Fibroblast of skin of right biceps (primary cell): ENCODE data around the gene TENT4B.
"Not testable (repeated sequence)": the region's sequence is repeated elsewhere in the genome, so short reads cannot be mapped to it uniquely, and the experiment has no call there.

Source experiments
- DNase-seq: peaks from one replicate; pipeline ENCODE4 v3.0.0-alpha.2; 2013

The TENT4B gene

DNA sequence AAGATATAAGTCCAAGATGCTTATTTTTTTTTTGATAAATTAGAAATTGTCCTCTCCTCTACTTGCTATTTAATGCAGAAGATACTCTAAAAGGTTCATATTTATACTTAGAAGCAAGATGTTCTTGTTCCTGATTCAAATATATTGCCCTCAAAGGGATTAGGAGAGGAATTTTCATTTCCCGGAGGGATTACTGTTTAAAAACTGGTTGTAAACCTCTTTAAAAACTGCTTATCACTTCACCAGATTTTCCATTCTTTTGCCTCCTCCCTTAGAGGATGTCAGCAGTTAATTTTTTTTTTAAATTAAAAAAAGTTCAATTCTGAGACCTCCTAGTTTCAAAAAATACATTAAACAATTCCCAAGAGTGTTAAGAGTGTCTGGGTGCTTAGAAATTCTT, 2.8 kb downstream of the TENT4B start:
- DNase-seq = no peak

DNA sequence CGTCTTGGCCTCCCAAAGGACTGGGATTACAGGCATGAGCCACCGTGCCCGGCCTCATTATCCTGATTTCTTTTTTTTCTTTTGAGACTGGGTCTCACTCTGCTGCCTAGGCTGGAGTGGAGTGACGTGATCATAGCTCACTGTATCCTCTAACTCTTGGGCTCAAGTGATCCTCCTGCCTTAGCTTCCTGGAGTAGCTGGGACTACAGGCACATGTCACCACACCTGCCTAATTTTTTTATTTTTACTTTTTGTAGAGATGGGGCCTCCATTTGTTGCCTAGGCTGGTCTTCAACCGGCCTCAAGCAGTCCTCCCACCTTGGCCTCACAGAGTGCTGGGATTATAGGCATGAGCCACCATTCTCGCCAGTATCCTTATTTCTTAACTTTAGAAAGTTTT, 3.5 kb downstream of the TENT4B start:
- no peak for DNase-seq

DNA sequence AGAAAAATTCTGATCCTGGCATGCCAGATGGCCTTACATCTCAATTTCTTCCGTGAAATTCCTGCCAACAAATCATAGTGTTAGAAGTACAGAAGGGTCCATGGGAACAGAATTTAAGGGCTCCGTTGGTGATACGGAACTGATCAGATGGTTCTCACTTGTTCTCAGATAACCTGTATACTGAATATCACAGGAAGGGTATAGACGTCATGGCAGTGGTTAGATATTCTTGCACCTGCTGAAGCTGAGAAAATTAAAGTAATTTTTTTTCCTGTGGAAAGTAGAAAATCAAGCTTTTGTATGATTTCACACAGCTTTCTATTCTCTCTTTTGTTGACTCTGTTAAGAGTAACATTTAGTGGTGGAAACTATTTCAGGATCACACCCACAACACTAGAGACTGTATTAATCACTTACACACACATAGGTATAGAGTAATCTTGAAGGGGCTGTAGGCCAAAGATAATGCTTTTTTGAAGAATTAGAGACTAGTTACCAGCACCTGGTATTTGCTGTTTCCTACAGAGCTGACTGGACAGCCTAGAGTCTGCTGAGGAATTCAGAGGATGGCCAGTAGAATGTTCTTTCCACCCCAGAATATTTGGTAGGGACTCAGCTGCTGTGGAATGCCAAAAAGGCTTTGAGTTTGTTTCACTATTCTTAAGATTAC, 7.5 kb downstream of the TENT4B start:
- DNase-seq = peak; percentile 23

DNA sequence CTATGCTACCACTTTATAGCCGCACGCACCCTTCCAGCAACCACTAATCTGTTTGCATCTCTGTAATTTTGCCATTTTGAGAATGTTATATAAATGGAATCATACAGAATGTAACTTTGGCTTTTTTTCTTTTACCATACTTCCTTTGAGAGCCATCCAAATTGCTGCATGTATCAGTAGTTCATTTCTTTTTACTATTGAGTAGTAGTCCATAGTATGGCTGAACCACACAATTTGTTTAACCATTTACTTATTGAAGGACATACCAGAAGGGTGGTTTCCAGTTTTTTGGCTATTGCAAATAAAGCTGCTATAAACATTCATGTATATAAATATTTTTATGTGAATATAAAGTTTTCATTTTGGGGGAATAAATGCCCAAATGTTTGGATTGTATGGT, 8.8 kb downstream of the TENT4B start:
- DNase-seq = no peak

DNA sequence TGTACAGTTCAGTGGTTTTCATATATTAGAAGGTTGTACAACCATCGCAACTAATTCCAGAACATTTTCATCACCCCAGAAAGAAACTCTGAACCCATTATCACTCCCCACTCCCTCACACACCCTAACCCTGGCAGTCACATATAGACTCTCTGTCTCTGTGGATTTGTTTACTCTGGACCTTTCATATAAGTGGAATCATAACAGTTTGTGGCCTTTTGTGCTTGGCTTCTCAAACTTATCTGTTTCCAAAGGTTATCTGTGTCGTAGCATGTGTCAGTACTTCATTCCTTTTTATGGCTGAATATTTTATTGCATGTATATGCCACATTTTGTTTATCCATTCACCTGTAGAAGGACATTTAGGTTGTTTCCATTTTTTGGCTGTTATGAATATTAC, 12.4 kb downstream of the TENT4B start:
- DNase-seq = no peak

DNA sequence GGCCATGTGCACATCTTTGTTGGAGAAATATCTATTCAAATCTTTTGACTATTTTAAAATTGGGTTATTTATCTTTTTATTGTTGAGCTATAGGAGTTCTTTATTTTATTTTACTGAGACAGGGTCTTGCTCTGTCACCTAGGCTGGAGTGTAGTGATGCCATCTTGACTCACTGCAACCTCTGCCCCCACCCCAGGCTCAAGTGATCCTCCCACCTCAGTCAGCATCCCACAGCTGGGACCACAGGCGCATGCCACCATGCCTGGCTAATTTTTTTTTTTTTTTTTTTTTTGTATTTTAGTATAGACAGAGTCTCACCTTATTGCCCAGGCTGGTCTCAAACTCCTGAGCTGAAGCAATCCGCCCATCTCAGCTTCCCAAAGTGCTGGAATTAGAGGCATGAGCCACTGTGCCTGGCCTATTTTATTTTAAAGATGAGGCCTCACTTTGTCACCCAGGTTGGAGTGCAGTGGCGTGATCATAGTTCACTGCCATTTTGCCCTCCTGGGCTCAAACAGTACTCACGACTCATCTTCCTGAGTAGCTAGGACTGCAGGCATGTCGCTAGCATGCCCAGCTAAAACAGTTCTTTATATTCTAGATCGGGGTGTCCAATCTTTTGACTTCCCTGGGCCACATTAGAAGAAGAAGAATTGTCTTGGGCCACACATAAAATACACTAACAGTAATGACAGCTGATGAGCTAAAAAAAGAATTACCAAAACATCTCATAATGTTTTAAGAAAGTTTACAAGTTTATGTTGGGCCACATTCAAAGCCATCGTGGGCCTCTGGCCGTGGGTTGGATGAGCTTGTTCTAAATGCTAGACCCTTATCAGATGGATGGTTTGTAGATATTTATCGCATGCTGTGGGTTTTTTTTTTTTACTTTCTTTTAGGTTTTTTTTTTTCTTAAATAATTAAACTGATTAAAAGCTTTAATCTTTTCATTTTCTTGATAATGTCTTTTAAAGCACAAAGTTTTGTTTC, 13.7 kb downstream of the TENT4B start:
- DNase-seq = peak; percentile 28

DNA sequence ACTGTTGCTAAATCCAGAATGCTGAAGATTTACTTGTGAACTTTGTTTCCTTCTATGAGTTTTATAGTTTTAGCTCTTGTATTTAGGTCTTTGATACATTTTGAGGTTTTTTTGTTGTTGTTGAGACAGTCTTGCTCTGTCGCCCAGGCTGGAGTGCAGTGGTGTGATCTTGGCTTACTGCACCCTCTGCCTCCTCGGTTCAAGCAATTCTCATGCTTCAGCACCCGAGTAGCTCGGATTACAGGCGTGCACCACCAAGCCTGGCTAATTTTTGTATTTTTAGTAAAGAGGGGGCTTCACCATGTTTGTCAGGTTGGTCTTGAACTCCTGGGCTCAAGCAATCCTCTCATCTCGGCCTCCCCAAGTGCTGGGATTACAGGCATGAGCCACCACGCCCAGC, 14.4 kb downstream of the TENT4B start:
- no peak for DNase-seq

DNA sequence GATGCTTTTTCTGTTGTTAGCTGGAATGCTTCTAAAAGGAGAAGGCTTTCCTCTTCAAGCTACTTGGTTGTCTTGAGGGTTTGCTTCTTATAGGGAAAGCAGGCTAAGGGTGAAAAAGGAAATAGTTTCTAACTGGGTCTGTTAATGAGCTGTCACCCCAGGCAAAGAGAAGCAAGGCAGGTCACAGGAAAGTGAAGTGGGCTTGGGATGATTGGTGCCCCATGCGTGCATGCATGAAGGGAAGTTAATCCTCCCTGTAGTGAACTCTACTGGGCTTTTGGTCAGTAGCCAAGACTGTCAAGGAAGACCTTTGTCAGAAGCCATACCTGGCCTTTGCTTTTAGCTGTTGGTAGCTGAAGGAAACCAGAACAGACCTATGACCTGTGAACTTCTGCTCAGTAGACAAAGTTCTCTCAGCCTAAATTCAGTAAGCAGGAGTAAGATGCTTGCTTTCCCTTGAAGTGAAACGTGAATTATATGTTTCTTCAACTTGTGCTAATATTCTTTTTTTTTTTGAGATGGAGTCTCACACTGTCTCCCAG, 16.5 kb downstream of the TENT4B start:
- no peak for DNase-seq

DNA sequence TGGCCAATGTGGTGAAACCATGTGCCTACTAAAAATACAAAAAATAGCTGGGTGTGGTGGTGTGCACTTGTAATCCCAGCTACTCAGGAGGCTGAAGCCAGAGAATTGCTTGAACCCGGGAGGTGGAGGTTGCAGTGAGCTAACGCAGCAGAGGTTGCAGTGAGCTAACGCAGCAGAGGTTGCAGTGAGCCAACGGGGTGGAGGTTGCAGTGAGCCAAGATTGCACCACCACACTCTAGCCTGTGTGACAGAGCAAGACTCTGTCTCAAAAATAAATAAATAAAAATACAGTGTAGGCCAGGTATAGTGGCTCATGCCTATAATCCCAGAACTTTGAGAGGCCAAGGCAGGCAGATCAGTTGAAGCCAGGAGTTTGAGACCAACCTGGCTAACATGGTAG, 18.7 kb downstream of the TENT4B start:
- not testable (repeated sequence) for DNase-seq

DNA sequence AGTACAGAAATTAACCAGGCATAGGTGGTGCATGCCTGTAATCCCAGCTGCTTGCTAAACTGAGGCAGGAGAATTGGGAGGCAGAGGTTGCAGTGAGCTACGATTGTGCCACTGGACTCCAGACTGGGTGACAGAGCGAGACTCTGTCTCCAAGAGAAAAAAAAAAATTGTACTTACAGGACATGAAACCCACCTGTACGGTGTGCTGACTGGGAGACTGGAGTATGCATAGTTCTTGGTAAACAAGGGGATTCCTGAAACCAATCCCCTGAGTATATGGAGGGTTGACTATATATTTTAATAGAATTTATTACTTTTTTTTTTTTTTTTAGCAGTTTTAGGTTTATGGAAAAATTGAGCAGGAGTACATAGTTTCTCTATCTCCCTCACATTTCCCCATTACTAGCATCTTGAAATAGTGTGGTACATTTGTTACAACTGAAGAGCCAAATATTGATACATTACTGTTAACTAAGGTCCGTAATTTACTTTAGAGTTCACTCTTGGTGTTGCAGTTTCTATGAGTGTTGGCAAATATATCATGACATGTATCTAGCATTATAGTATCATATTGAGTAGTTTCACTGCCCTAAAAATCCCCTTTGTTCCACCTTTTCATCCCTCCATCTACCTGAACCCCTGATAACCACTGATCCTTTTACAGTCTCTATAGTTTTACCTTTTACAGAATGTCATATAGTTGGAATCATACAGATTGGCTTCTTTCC, 19.3 kb downstream of the TENT4B start:
- DNase-seq = no peak

DNA sequence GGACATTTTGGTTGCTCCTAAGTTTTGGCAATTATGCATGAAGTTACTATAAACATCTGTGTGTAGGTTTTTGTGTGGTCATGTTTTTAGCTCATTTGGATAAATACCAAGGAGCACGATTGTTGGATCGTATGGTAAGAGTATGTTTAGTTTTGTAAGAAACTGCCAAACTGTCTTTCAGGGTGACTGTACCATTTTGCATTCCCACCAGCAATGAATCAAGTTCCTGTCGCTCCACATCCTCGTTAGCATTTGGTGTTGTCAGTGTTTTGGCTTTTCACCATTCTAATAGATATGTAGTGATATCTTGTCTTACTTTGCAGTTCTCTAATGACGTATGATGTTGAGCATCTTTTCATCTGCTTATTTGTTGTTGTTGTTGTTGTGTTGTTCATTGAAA, 20.2 kb downstream of the TENT4B start:
- peak; percentile 52 for DNase-seq

DNA sequence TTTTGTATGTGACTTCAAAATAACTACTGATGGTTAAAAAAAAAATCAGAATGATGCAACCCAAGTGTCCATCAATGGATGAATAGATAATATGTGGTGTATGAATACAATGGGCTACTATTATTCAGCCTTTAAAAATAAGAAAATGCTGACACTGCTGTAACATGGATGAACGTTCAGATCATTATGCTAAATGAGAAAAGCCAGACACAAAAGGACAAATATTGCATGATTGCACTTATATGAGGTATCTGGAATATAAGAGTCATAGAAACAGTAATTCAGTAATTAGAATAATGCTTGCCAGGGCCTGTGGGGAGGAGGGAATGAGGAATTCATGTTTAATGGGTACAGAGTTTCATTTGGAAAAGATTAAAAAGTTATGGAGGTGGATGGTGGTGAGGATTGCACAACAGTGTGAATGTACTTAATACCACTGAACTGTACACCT, 25.4 kb downstream of the TENT4B start:
- DNase-seq = peak; percentile 34

DNA sequence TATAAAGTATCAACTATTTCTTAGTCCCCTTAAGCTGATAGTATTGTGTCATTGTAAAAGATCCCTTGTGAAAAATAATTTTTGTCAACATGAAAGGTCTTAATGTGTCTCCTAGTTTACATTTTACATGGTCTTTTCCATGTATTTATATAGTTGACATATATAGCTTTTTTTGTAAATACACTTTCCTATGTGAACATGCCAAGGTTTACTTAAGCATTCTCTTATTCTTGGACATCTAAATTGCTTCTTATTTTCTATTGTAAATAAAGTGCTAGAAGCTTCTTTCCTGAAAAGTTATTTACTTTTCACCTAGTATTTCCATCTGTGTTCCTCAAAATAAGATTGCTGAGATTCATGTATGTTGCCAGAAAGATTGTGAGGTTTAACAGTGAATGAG, 29.3 kb downstream of the TENT4B start:
- DNase-seq = no peak

DNA sequence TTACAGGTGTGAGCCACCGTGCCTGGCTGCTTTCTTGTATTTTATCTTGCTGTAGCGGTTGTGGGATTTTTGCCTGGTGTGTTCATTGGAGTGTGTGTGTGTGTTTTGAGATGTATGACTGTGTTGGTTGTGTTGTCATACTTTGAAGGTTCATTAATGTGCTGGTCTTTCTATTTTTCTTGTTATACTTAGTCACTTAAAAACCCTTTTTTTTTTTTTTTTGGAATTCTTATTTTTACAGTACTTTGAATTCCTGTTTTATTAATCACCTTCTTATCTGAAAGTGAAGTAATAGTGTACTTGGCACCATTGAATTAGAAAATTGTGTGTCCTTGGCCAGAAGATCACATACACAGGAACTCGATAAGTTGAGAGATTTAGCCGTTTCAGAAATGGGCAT, 30.2 kb downstream of the TENT4B start:
- DNase-seq = peak; percentile 68

DNA sequence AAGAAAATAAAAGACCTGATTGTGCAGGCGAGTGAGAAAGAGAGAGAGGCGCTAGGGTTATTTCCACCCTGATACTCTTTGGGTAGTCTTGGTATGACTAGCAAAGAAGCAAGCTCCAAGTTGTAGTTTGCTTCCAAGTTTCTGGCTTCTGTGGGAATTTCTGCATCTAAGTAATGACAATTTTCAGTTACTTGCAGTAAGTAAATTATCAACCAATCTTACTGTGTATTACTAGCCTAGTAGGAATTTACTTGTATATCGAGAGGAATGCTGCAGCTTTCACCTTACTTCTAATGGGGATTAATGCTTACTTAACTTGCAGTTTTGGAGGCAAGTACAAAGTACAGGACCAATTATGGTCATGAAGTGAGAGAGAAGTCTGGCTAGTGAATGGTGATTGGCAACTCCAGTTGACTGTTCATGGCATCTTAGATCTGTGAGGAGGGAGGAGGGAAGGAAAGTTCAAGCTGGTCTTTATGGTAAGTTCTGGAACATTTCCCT, 31.9 kb downstream of the TENT4B start:
- DNase-seq = peak; percentile 86

DNA sequence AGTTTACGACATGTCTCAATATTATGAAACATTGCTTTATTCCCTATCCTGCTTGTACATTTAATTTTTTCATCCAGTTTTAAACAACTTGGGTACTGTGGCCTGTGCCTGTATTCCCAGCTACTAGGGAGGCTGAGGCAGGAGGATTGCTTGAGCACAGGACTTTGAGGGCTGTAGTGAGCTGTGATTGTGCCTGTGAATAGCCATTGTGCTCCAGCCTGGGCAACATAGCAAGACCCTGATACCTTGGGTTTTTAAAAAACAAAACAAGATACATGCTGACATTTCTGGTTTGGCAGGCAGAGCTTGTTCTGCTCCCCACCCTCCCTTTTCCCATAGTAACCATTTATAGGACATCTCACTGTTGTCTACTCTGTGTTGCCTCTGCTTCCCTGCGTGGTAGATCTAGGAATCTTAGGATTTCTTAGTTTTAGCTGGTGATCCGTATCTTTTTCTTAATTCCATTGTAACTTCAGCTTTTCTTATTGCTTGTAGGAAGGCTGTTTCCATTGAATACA, 35.6 kb downstream of the TENT4B start:
- no peak for DNase-seq

DNA sequence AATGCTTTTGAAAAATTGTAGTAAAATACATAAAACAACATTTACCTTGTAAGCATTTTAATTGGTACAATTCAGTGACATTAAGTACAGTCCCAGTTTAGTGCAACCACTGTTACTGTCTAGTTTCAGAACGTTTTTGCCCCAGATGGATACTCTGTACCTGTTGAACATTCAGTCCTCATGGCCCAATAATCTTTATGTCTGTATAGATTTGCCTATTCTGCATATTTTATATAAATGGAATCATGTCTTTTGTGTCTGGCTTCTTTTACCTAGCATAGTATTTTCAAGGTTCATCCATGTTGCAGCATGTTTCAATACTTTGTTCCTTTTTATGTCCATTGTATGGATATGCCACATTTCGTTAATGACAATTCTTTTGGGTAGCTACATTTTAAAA, 37.2 kb downstream of the TENT4B start:
- no peak for DNase-seq

DNA sequence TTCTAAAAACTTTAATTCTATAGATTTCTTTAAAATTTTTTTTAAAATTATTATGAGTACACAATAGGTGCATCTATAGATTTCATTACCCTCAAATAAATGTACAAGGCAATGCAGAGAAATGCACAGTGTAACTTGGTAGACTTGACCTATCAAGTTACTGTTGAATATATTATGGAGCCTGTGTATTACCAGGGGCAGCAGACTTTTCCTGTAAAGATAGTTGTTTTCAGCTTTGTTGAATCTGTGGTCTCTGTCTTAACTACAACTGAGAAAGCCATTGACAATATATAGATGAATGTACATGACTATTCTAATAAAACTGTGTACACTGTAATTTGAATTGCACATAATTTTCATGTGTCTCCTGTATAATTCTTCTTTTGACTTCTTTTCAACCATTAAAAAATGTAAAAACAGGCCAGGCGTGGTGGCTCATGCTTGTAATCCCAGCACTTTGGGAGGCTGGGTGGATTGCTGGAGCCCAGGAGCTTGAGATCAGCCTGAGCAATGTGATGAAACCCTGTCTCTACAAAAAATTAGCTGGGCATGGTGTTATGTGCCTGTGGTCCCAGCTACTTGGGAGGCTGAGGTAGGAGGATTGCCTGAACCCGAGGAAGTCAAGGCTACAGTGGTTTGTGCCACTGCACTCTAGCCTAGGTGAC, 39.4 kb downstream of the TENT4B start:
- no peak for DNase-seq

DNA sequence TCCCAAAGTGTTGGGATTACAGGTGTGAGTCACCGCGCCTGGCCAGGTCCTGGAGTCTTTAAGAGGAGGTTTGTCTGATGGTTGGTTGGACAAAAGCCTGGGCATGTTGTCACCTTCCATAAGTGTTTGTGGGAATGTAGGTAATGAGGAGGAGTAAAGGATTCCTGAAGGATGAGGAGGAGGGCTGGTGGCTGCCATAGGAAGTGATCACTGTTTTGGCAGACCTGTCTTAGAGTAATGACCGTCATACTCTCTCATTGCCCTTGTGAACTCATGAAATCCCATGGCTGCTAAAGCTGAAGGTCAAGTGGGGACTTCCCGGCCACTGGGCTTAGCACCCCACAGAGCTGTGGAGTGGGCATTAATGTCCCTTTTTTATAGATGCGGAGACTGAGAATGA, 40.5 kb downstream of the TENT4B start:
- DNase-seq = peak; percentile 44

DNA sequence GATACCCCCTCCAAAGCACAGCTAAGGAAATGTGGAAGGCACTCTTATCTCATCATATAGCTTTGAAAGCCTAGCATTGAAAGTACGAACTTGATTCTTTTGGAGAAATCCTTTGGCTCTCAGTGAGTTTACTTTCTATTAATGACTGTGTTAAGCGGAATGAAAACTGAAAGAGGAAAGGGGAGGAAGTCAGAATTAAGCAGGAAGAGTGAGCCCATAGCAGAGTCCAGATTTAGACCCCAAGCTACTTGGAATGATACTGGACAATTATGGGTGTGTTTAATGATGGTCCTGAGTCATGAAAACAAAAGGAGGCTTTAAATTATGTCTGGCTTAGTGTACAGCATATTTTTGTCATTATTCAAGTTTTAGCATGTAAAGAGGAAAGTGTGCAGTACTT, 42.2 kb downstream of the TENT4B start:
- peak; percentile 85 for DNase-seq

DNA sequence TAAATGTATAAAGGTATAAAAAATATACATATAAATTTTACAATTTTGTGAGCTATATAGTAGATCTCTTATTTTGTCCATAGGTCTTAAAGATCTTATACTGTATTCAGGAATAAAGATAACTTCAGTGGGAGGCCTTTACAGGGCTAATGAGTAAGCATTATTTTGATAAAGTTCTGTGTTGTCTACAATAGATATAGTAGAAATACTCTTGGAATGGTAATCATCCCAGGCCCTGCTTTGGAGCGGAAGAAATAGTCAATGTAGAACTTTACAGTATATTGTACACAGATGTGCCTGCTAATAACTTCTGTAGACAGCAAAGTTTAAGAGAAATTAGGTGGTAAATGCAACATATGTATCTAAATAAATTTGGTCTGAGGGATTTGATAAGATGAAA, 42.6 kb downstream of the TENT4B start:
- DNase-seq = peak; percentile 31

DNA sequence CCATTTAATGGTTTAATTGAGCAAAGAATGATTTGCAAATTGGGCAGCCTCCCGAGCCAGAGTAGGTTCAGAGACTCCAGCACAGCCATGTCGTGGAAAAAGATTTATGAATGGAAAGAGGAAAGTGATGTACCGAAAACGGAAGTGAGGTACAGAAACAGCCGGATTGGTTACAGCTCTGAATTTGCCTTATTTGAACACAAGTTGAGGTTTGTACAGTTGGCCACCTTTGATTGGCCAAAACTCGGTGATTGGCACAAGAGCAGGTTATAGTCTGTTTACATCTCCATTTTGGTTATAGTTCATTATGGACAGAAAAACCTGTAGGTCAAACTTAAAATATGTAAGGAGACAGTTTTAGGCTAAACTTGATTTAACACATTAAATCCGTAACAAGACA, 44.5 kb downstream of the TENT4B start:
- DNase-seq = no peak
